Measurements from ENCODE around the gene MIB1.

MIB1 gene

GRCh38 chr18:21762181-21762772 is 21.7 kb downstream of the MIB1 start:
- no peak overlapping the region for H3K27ac ChIP-seq (ENCODE audit: low read length)
- peaks cover 54% of the 10 kb centered on the region for H3K79me2 ChIP-seq (ENCODE audit: low read length)
- H3K9me3 ChIP-seq (replicated peaks; ENCODE audit: insufficient read depth, low read length), result no peaks in the 10 kb centered on the region
- H2AFZ ChIP-seq (ENCODE audit: low read length), result no peak overlapping the region
- H3F3A ChIP-seq (ENCODE audit: insufficient read depth, low read length), result no peaks in the 10 kb centered on the region
- DNase-seq, result no peak
- H3K9ac ChIP-seq (ENCODE audit: low read length), result no peak overlapping the region
- no peaks in the 10 kb centered on the region for H3K4me1 ChIP-seq (ENCODE audit: low read length)
- no peaks in the 10 kb centered on the region for H3K27me3 ChIP-seq (replicated peaks; ENCODE audit: insufficient read depth, low read length)
- TF ChIP-seq EZH2phosphoT487 (IDR thresholded peaks at IDR 0.05; ENCODE audit: low read length) (no peak), EZH2 (optimal IDR thresholded peaks at IDR 0.05; ENCODE audit: low read depth, low read length) (no peak), CTCF (IDR thresholded peaks at IDR 0.05; ENCODE audit: low read length) (no peak)
- peaks cover 4% of the 10 kb centered on the region; the same call in 1 of the 2 replicates for H3K36me3 ChIP-seq (replicated peaks; ENCODE audit: insufficient read depth, low read length)
- no peaks in the 10 kb centered on the region for H3K9me2 ChIP-seq (replicated peaks; ENCODE audit: insufficient read depth, low read length)
- H3K4me2 ChIP-seq (ENCODE audit: low read depth, low read length), result no peak overlapping the region
- no peaks in the 10 kb centered on the region for H4K20me1 ChIP-seq (ENCODE audit: insufficient read depth, low read length)
- no peak overlapping the region for H3K4me3 ChIP-seq (ENCODE audit: low read length)

- no peak overlapping the region for H3K27ac ChIP-seq (ENCODE audit: low read length)
- no peak overlapping the region for H2AFZ ChIP-seq (ENCODE audit: low read length)
- no peaks in the 10 kb centered on the region for H3F3A ChIP-seq (ENCODE audit: insufficient read depth, low read length)
- no peak overlapping the region for H3K4me2 ChIP-seq (ENCODE audit: low read depth, low read length)
- DNase-seq, result no peak
- H3K9me2 ChIP-seq (replicated peaks; ENCODE audit: insufficient read depth, low read length), result no peaks in the 10 kb centered on the region
- H3K4me3 ChIP-seq (ENCODE audit: low read length), result no peak overlapping the region
- H3K36me3 ChIP-seq (replicated peaks; ENCODE audit: insufficient read depth, low read length), result peaks cover 9% of the 10 kb centered on the region; the same call in 1 of the 2 replicates
- H3K9ac ChIP-seq (ENCODE audit: low read length), result no peak overlapping the region
- H4K20me1 ChIP-seq (ENCODE audit: insufficient read depth, low read length), result no peaks in the 10 kb centered on the region
- TF ChIP-seq EZH2 (optimal IDR thresholded peaks at IDR 0.05; ENCODE audit: low read depth, low read length) (no peak), EZH2phosphoT487 (IDR thresholded peaks at IDR 0.05; ENCODE audit: low read length) (no peak), CTCF (IDR thresholded peaks at IDR 0.05; ENCODE audit: low read length) (no peak)
- no peaks in the 10 kb centered on the region for H3K9me3 ChIP-seq (replicated peaks; ENCODE audit: insufficient read depth, low read length)
- H3K27me3 ChIP-seq (replicated peaks; ENCODE audit: insufficient read depth, low read length), result no peaks in the 10 kb centered on the region
- H3K79me2 ChIP-seq (ENCODE audit: low read length), result peaks cover 44% of the 10 kb centered on the region
- no peaks in the 10 kb centered on the region for H3K4me1 ChIP-seq (ENCODE audit: low read length)
Measured at GRCh38 chr18:21763846-21764646, 23.5 kb downstream of the MIB1 start.

- Histone ChIP-seq H3K27ac (ENCODE audit: low read length) (no peak overlapping the region), H3F3A (ENCODE audit: insufficient read depth, low read length) (no peaks in the 10 kb centered on the region), H3K4me1 (ENCODE audit: low read length) (no peaks in the 10 kb centered on the region), H3K4me3 (ENCODE audit: low read length) (no peak overlapping the region), H3K79me2 (ENCODE audit: low read length) (peaks cover 7% of the 10 kb centered on the region), H3K27me3 (replicated peaks; ENCODE audit: insufficient read depth, low read length) (no peaks in the 10 kb centered on the region), H3K9me2 (replicated peaks; ENCODE audit: insufficient read depth, low read length) (no peaks in the 10 kb centered on the region), H3K4me2 (ENCODE audit: low read depth, low read length) (no peak overlapping the region), H3K9me3 (replicated peaks; ENCODE audit: insufficient read depth, low read length) (no peaks in the 10 kb centered on the region), H4K20me1 (ENCODE audit: insufficient read depth, low read length) (no peaks in the 10 kb centered on the region), H2AFZ (ENCODE audit: low read length) (no peak overlapping the region), H3K9ac (ENCODE audit: low read length) (no peak overlapping the region), H3K36me3 (replicated peaks; ENCODE audit: insufficient read depth, low read length) (peaks cover 9% of the 10 kb centered on the region)
- TF ChIP-seq CTCF (IDR thresholded peaks at IDR 0.05; ENCODE audit: low read length) (no peak), EZH2 (optimal IDR thresholded peaks at IDR 0.05; ENCODE audit: low read depth, low read length) (no peak), EZH2phosphoT487 (IDR thresholded peaks at IDR 0.05; ENCODE audit: low read length) (no peak)
- DNase-seq, result no peak
Measured at GRCh38 chr18:21769206-21769605, 28.6 kb downstream of the MIB1 start.

Measured in MM.1S (cell line).